NCI-H82 treated with DMSO at 0.1 percent for 48 hours (cell line): ENCODE measurements around the gene BHLHE41.
A peak's percentile ranks its signal among the peaks of the same experiment; 100 is the strongest.

ENCODE experiments used
- DNase-seq: peaks from one replicate; lab custom pipeline; 2025; ENCODE audit not compliant: unreplicated experiment; lab: John Stamatoyannopoulos, UW

The BHLHE41 gene

GRCh38 chr12:26116829-26117715 is 7.8 kb downstream of the BHLHE41 start:
- no peak for DNase-seq

GRCh38 chr12:26114720-26115401 is 10.0 kb downstream of the BHLHE41 start:
- DNase-seq, result no peak

GRCh38 chr12:26113853-26114719 is 10.8 kb downstream of the BHLHE41 start:
- peak; percentile 73 for DNase-seq

- no peak for DNase-seq
Observed at GRCh38 chr12:26113181-26113654, 11.6 kb downstream of the BHLHE41 start.

GRCh38 chr12:26112703-26113147 is 12.1 kb downstream of the BHLHE41 start:
- DNase-seq, result no peak

GRCh38 chr12:26112232-26112631 is 12.6 kb downstream of the BHLHE41 start:
- no peak for DNase-seq

- no peak for DNase-seq
Observed at GRCh38 chr12:26109343-26109881, 15.4 kb downstream of the BHLHE41 start.

GRCh38 chr12:26108915-26109314 is 15.9 kb downstream of the BHLHE41 start:
- DNase-seq, result no peak

GRCh38 chr12:26106347-26106746 is 18.5 kb downstream of the BHLHE41 start:
- DNase-seq, result no peak

- DNase-seq, result no peak
Observed at GRCh38 chr12:26102953-26103352, 21.9 kb downstream of the BHLHE41 start.

- no peak for DNase-seq
Observed at GRCh38 chr12:26101763-26102162, 23.1 kb downstream of the BHLHE41 start.

GRCh38 chr12:26101350-26101734 is 23.5 kb downstream of the BHLHE41 start:
- no peak for DNase-seq

GRCh38 chr12:26100666-26101349 is 24.0 kb downstream of the BHLHE41 start:
- no peak for DNase-seq

GRCh38 chr12:26097046-26097878 is 27.6 kb downstream of the BHLHE41 start:
- DNase-seq, result peak; percentile 75

GRCh38 chr12:26096036-26096435 is 28.8 kb downstream of the BHLHE41 start:
- DNase-seq, result no peak

GRCh38 chr12:26095186-26095585 is 29.7 kb downstream of the BHLHE41 start:
- no peak for DNase-seq

GRCh38 chr12:26092346-26093105 is 32.3 kb downstream of the BHLHE41 start:
- no peak for DNase-seq

- peak; percentile 66 for DNase-seq
Observed at GRCh38 chr12:26091822-26092221, 33.0 kb downstream of the BHLHE41 start.
